HepG2 (cell line): Measurements from ENCODE around the gene ELP4. TPM values are rescaled to one million over a fixed set of nuclear protein-coding genes. Genes with fewer than 3 reads are reported as not detected.

Experiments used
- ATAC-seq: fragments of 200-7000 bp; cut with Tn5 transposase; 3 replicates; pipeline ENCODE4 v1.9.1; 2020; ENCODE audit warnings: mild to moderate bottlenecking, moderate library complexity
- BruUV-seq: library from RNA; stranded (reverse); fragments of 400-500 nt; replicated peaks from 2 replicates; lab custom pipeline; 2021; lab: Mats Ljungman, UMichigan
- CTCF ChIA-PET: fragments of 300-600 bp; formaldehyde crosslinking; extraction: SDS; loops from one replicate; lab custom pipeline; 2021; ENCODE audit warnings: low total read pairs, inconsistent platforms, low intra/inter-chr PET ratio; lab: Yijun Ruan, JAX
- POLR2A ChIA-PET: fragments of 350-600 bp; sonication (Branson Sonifier 250); formaldehyde crosslinking; loops from one replicate; lab custom pipeline; 2020; ENCODE audit warnings: antibody characterized with exemption, inconsistent platforms; lab: Yijun Ruan, JAX
- DNase-seq: peaks from one replicate; pipeline ENCODE4 v3.0.0-alpha.2; 2015; ENCODE audit warnings: low spot score
- FAIRE-seq: peaks from 3 replicates; lab custom pipeline; 2011; peaks lifted over from hg19 to GRCh38; lab: Jason Lieb, UNC
- H2AFZ ChIP-seq: one replicate; pipeline ENCODE4 v1.6.1; 2011; ENCODE audit warnings: low read length, inconsistent platforms
- H3K27ac ChIP-seq: fragments of 300-600 bp; 3 replicates; pipeline ENCODE4 v1.8.0; 2011; ENCODE audit warnings: mixed run types, mild to moderate bottlenecking, mixed read lengths, low read length, inconsistent platforms; ENCODE audit not compliant: insufficient read depth; ENCODE audit errors: extremely low read length
- H3K27me3 ChIP-seq, 2 experiments: fragments of 200-600 bp in 1 of 2; 2 replicates in 1 of 2; 3 replicates in 1 of 2; pipeline versions ENCODE4 v1.6.0 to v1.8.0; 2011; ENCODE audit warnings: low read length in 2 of 2, mild to moderate bottlenecking in 2 of 2, moderate library complexity in 2 of 2, inconsistent platforms in 1 of 2; ENCODE audit not compliant: insufficient read depth in 2 of 2, control insufficient read depth in 1 of 2
- H3K36me3 ChIP-seq, 2 experiments: fragments of 200-600 bp in 1 of 2; replicated peaks in 1 of 2; 2 replicates in 1 of 2; 3 replicates in 1 of 2; pipeline versions ENCODE4 v1.5.1 to v1.8.0; 2011; ENCODE audit warnings: low read length in 2 of 2, inconsistent platforms in 1 of 2; ENCODE audit not compliant: insufficient read depth in 2 of 2, control insufficient read depth in 1 of 2
- H3K4me1 ChIP-seq: 2 replicates; pipeline ENCODE4 v1.5.1; 2012; ENCODE audit warnings: low read length, inconsistent platforms; ENCODE audit not compliant: insufficient read depth
- H3K4me2 ChIP-seq: 2 replicates; pipeline ENCODE4 v1.6.0; 2011; ENCODE audit warnings: low read depth, low read length, inconsistent platforms
- H3K4me3 ChIP-seq, 3 experiments: fragments of 200-600 bp in 1 of 3; sonication (generic), shearing (Covaris generic) in 1 of 3; replicated peaks in 1 of 3; 2 replicates each; pipeline ENCODE4 v1.5.1; 2011 to 2016; ENCODE audit warnings: low read length in 3 of 3, inconsistent platforms in 2 of 3, low read depth in 2 of 3, mild to moderate bottlenecking in 2 of 3, control low read depth in 1 of 3, mixed read lengths in 1 of 3; ENCODE audit not compliant: insufficient read depth in 1 of 3
- H3K79me2 ChIP-seq: one replicate; pipeline ENCODE4 v1.6.1; 2011; ENCODE audit warnings: low read length, inconsistent platforms; ENCODE audit not compliant: insufficient read depth
- H3K9ac ChIP-seq: 2 replicates; pipeline ENCODE4 v1.6.0; 2011; ENCODE audit warnings: mild to moderate bottlenecking, low read depth, low read length, inconsistent platforms; ENCODE audit not compliant: insufficient read depth
- H3K9me3 ChIP-seq: 2 replicates; pipeline ENCODE4 v1.5.1; 2012; ENCODE audit warnings: mild to moderate bottlenecking, low read length
- H4K20me1 ChIP-seq: 2 replicates; pipeline ENCODE4 v1.6.0; 2011; ENCODE audit warnings: inconsistent platforms, mild to moderate bottlenecking, low read length, moderate library complexity; ENCODE audit not compliant: insufficient read depth
- ARNT ChIP-seq: fragments of 450-650 bp; IDR thresholded peaks from 2 replicates; pipeline ENCODE4 v1.6.1; 2017
- ATF5 ChIP-seq: sonication (generic); formaldehyde crosslinking; IDR thresholded peaks from 2 replicates; pipeline ENCODE4 v1.4.0; 2020; ENCODE audit warnings: mild to moderate bottlenecking, low read depth, missing genetic modification reagents
- IRF2 ChIP-seq: IDR thresholded peaks from 2 replicates; pipeline ENCODE4 v1.6.1; 2018; ENCODE audit warnings: missing genetic modification reagents, missing compliant biosample characterization
- MTF2 ChIP-seq: sonication (generic); formaldehyde crosslinking; IDR thresholded peaks from 2 replicates; pipeline ENCODE4 v1.5.0; 2020; ENCODE audit warnings: missing genetic modification reagents, borderline replicate concordance
- NFYC ChIP-seq: IDR thresholded peaks from 2 replicates; pipeline ENCODE4 v1.6.1; 2016; ENCODE audit warnings: missing genetic modification reagents, missing compliant biosample characterization
- POLR2A ChIP-seq, 2 experiments: IDR thresholded peaks; 2 replicates each; pipeline ENCODE4 v1.6.1; 2011; ENCODE audit warnings: low read depth in 2 of 2, low read length in 2 of 2, mild to moderate bottlenecking in 1 of 2, moderate library complexity in 1 of 2; ENCODE audit not compliant: insufficient read depth in 1 of 2
- SSRP1 ChIP-seq: IDR thresholded peaks from 2 replicates; pipeline ENCODE4 v1.6.1; 2016; ENCODE audit warnings: control low read depth
- STAT5B ChIP-seq: sonication (generic); formaldehyde crosslinking; IDR thresholded peaks from 2 replicates; pipeline ENCODE4 v1.4.0; 2020; ENCODE audit warnings: missing genetic modification reagents
- ZNF136 ChIP-seq: sonication (generic); formaldehyde crosslinking; IDR thresholded peaks from 2 replicates; pipeline ENCODE4 v1.8.1; 2022; ENCODE audit warnings: low read depth, mild to moderate bottlenecking, moderate library complexity, missing genetic modification reagents
- ZNF18 ChIP-seq: sonication (generic); formaldehyde crosslinking; IDR thresholded peaks from 2 replicates; pipeline ENCODE4 v1.8.0; 2022; ENCODE audit warnings: mild to moderate bottlenecking, missing genetic modification reagents; ENCODE audit not compliant: insufficient replicate concordance
- ZNF326 ChIP-seq: sonication (generic); formaldehyde crosslinking; IDR thresholded peaks from 2 replicates; pipeline ENCODE4 v1.4.0; 2020; ENCODE audit warnings: missing genetic modification reagents, borderline replicate concordance
- ZNF441 ChIP-seq: sonication (generic); formaldehyde crosslinking; IDR thresholded peaks from 2 replicates; pipeline ENCODE4 v1.7.0; 2021; ENCODE audit warnings: missing genetic modification reagents, borderline replicate concordance
- ZNF749 ChIP-seq: sonication (generic); formaldehyde crosslinking; IDR thresholded peaks from 2 replicates; pipeline ENCODE4 v1.8.0; 2022; ENCODE audit warnings: mild to moderate bottlenecking, missing genetic modification reagents, moderate library complexity, borderline replicate concordance
- WGBS: methylation state at CpG from one replicate; pipeline ENCODE4 v1.1.6; 2017; ENCODE audit warnings: low lambda C conversion rate; 5-methylcytosine and 5-hydroxymethylcytosine counted together
- in situ Hi-C: cut with HindIII; loops from 2 replicates; pipeline ENCODE4 v1.10.0; 2017; ENCODE audit warnings: low pct_unique_long_range_greater_than_20kb; ENCODE audit not compliant: extremely low pct_ligation_motif_present
- intact Hi-C: fragments of 100-400 bp; cut with micrococcal nuclease; formaldehyde crosslinking; loops from one replicate; pipeline ENCODE4 v1.10.0; 2022; ENCODE audit not compliant: unreplicated experiment
- polyA plus RNA-seq, 8 experiments: library from polyadenylated mRNA; depleted of rRNA in 3 of 8; stranded (reverse) in 7 of 8; unstranded in 1 of 8; fragments of >200 nt; fragmentation: Illumina TruSeq in 4 of 8; extraction: Trizol in 4 of 8; gene quantifications; 2 replicates each; pipeline versions ENCODE4 v1.2.1 to v1.2.3, GENCODE V29; 2011 to 2016; ENCODE audit warnings: low read depth in 4 of 8, missing spikeins in 1 of 8, mixed read lengths in 1 of 8; ENCODE audit not compliant: insufficient read depth in 1 of 8
- total RNA-seq, 5 experiments: library from RNA; depleted of rRNA; stranded (reverse); fragments of >200 nt; fragmentation: Illumina TruSeq; extraction: Trizol; gene quantifications; 2 replicates each; pipeline ENCODE4 v1.2.3, GENCODE V29; 2016; ENCODE audit warnings: low read depth in 1 of 5
- TF ChIP-seq, protein P1 (sequence below): sonication (generic); IDR thresholded peaks from 2 replicates; pipeline ENCODE4 v1.6.1; 2016; ENCODE audit warnings: low read depth, borderline replicate concordance
- TF ChIP-seq, protein P2 (sequence below): sonication (generic); formaldehyde crosslinking; IDR thresholded peaks from 2 replicates; pipeline ENCODE4 v1.9.0; 2021; ENCODE audit warnings: missing genetic modification reagents, mild to moderate bottlenecking, borderline replicate concordance

The ELP4 gene
- total and polyA plus RNA-seq, 2 of the 13 experiments (the other 11 are each of a cell fraction or from before 2014, with no cell fraction given) = 12.8 to 19.1 TPM

- Histone ChIP-seq H3K9me3 (no peaks in the 10 kb centered on the region), H3K36me3 (no peaks in the 10 kb centered on the region), H2AFZ (no peak overlapping the region), H3K4me1 (peaks cover 20% of the 10 kb centered on the region), H3K4me2 (no peak overlapping the region), H4K20me1 (peaks cover 4% of the 10 kb centered on the region; the same call in 1 of the 2 replicates), H3K27ac (no peak overlapping the region), H3K79me2 (no peaks in the 10 kb centered on the region), H3K9ac (no peak overlapping the region), H3K4me3 (no peak overlapping the region), H3K27me3 (peaks cover 19 to 90% of the 10 kb centered on the region in 2 experiments)
- ATAC-seq (0 out of 3 replicates have a peak, but pooled peaks have one; percentile 9), DNase-seq (no peak), FAIRE-seq (no peak)
- intact Hi-C loops (loop anchor here (10.0 kb wide), 1 partner anchor 315 kb away; the partner anchor contains the start of genes ELP4 and IMMP1L), in situ Hi-C loops (loop anchor here (10.0 kb wide), 1 partner anchor 335 kb away; no protein-coding TSS in a partner anchor)
- TF ChIP-seq ZNF749 (CRISPR knock-in tag) (no peak), ATF5 (CRISPR knock-in tag) (no peak), ZNF18 (CRISPR knock-in tag) (no peak), IRF2 (CRISPR knock-in tag) (no peak), MTF2 (CRISPR knock-in tag) (no peak), ZNF326 (CRISPR knock-in tag) (no peak), STAT5B (CRISPR knock-in tag) (no peak), SSRP1 (no peak), NFYC (no peak), ZNF441 (no peak), ZNF136 (CRISPR knock-in tag) (no peak), ARNT (no peak), POLR2A (IDR thresholded peaks at IDR 0.05; ENCODE audit: insufficient read depth in 1 of 2, low read depth in 2 of 2, low read length in 2 of 2) (no peak)
- TF ChIP-seq, protein P1, sequence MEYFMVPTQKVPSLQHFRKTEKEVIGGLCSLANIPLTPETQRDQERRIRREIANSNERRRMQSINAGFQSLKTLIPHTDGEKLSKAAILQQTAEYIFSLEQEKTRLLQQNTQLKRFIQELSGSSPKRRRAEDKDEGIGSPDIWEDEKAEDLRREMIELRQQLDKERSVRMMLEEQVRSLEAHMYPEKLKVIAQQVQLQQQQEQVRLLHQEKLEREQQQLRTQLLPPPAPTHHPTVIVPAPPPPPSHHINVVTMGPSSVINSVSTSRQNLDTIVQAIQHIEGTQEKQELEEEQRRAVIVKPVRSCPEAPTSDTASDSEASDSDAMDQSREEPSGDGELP = no peak
- TF ChIP-seq, protein P2, sequence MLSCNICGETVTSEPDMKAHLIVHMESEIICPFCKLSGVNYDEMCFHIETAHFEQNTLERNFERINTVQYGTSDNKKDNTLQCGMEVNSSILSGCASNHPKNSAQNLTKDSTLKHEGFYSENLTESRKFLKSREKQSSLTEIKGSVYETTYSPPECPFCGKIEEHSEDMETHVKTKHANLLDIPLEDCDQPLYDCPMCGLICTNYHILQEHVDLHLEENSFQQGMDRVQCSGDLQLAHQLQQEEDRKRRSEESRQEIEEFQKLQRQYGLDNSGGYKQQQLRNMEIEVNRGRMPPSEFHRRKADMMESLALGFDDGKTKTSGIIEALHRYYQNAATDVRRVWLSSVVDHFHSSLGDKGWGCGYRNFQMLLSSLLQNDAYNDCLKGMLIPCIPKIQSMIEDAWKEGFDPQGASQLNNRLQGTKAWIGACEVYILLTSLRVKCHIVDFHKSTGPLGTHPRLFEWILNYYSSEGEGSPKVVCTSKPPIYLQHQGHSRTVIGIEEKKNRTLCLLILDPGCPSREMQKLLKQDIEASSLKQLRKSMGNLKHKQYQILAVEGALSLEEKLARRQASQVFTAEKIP = no peak
- no TSS peak for BruUV-seq
- ChIA-PET CTCF (no interaction called here), POLR2A (no interaction called here)
- 64% methylated on average over 11 of the region's 55 CpGs for WGBS
Observed at GRCh38 chr11:31819621-31820437, 310.3 kb downstream of the ELP4 start.
